NCI-H1048 (cell line): ENCODE data around the gene KCNC4.

Experiments
- DNase-seq: peaks from one replicate; lab custom pipeline; 2025; lab: John Stamatoyannopoulos, UW

KCNC4 gene

GRCh38 chr1:110209715-110210603 is at the start of gene KCNC4:
Gene KCNC4 (plus strand): TSS chr1:110210314. CDS start chr1:110211500, 1,186 bp downstream.
- DNase-seq = peak; percentile 68

- no peak for DNase-seq
Measured at GRCh38 chr1:110160538-110161100, 49.5 kb upstream of the KCNC4 start.

GRCh38 chr1:110161165-110161564 is 48.9 kb upstream of the KCNC4 start:
- DNase-seq = no peak

- DNase-seq = no peak
Measured at GRCh38 chr1:110161849-110162248, 48.3 kb upstream of the KCNC4 start.

- DNase-seq = no peak
Measured at GRCh38 chr1:110163591-110163990, 46.5 kb upstream of the KCNC4 start.

GRCh38 chr1:110164725-110165350 is 45.3 kb upstream of the KCNC4 start:
- no peak for DNase-seq

- no peak for DNase-seq
Measured at GRCh38 chr1:110165761-110166231, 44.3 kb upstream of the KCNC4 start.

GRCh38 chr1:110166861-110167260 is 43.3 kb upstream of the KCNC4 start:
- no peak for DNase-seq

- DNase-seq = no peak
Measured at GRCh38 chr1:110170766-110171733, 39.1 kb upstream of the KCNC4 start.

- DNase-seq = no peak
Measured at GRCh38 chr1:110172001-110172400, 38.1 kb upstream of the KCNC4 start.

- no peak for DNase-seq
Measured at GRCh38 chr1:110173466-110174105, 36.5 kb upstream of the KCNC4 start.

- DNase-seq = no peak
Measured at GRCh38 chr1:110174961-110175360, 35.2 kb upstream of the KCNC4 start.

GRCh38 chr1:110176299-110176956 is 33.7 kb upstream of the KCNC4 start:
- DNase-seq = peak; percentile 54

GRCh38 chr1:110177775-110178174 is 32.3 kb upstream of the KCNC4 start:
- DNase-seq = no peak

GRCh38 chr1:110183642-110184167 is 26.4 kb upstream of the KCNC4 start:
- DNase-seq = no peak

- no peak for DNase-seq
Measured at GRCh38 chr1:110184446-110184845, 25.7 kb upstream of the KCNC4 start.

GRCh38 chr1:110185181-110185580 is 24.9 kb upstream of the KCNC4 start:
- no peak for DNase-seq

- DNase-seq = no peak
Measured at GRCh38 chr1:110186558-110186957, 23.6 kb upstream of the KCNC4 start.

- no peak for DNase-seq
Measured at GRCh38 chr1:110187139-110187890, 22.8 kb upstream of the KCNC4 start.
